Activated CD8-positive, alpha-beta T cell treated with anti-CD3 and anti-CD28 coated beads for 36 hours (primary cell): Measurements from ENCODE around the gene ATRX. TPM values are rescaled to one million over a fixed set of nuclear protein-coding genes. Genes with fewer than 3 reads are reported as not detected.
"Not testable (repeated sequence)": the region's sequence is repeated elsewhere in the genome, so short reads cannot be mapped to it uniquely, and the experiment has no call there.

Source experiments
- ATAC-seq: fragments of 200-7000 bp; cut with Tn5 transposase; one replicate; pipeline ENCODE4 v1.10.0; 2021; ENCODE audit warnings: mild to moderate bottlenecking, moderate library complexity
- CTCF ChIA-PET: fragments of 350-600 bp; sonication (Branson Sonifier 250); formaldehyde crosslinking; loops from one replicate; lab custom pipeline; 2021; ENCODE audit warnings: antibody characterized with exemption; lab: Charles Lee
- POLR2A ChIA-PET: fragments of 350-600 bp; sonication (Branson Sonifier 250); formaldehyde crosslinking; loops from one replicate; lab custom pipeline; 2021; ENCODE audit warnings: antibody characterized with exemption; lab: Charles Lee
- DNase-seq: peaks from one replicate; pipeline ENCODE4 v3.0.0-alpha.2; 2020
- H3K27ac Mint-ChIP-seq: one replicate; pipeline ENCODE4 v1.8.0; 2021; ENCODE audit warnings: mild to moderate bottlenecking, mixed read lengths
- H3K27me3 Mint-ChIP-seq: one replicate; pipeline ENCODE4 v1.8.0; 2021; ENCODE audit warnings: mixed read lengths
- H3K36me3 Mint-ChIP-seq: one replicate; pipeline ENCODE4 v1.8.0; 2021; ENCODE audit warnings: low read depth, mixed read lengths
- H3K4me1 Mint-ChIP-seq: one replicate; pipeline ENCODE4 v1.8.0; 2021; ENCODE audit warnings: low read depth, mixed read lengths
- H3K4me3 Mint-ChIP-seq: one replicate; pipeline ENCODE4 v1.8.0; 2021; ENCODE audit warnings: mild to moderate bottlenecking, moderate library complexity, mixed read lengths
- H3K9me3 Mint-ChIP-seq: one replicate; pipeline ENCODE4 v1.8.0; 2021; ENCODE audit warnings: mixed read lengths
- intact Hi-C: fragments of 100-400 bp; cut with micrococcal nuclease; formaldehyde crosslinking; loops from one replicate; pipeline ENCODE4 v1.10.0; 2022
- total RNA-seq, 2 experiments: library from RNA; stranded (reverse); gene quantifications; one replicate each; pipeline ENCODE4 v1.2.3, GENCODE V29; 2021
- TF ChIP-seq, protein P1 (sequence below): fragments of 200-600 bp; IDR thresholded peaks from one replicate; pipeline ENCODE4 v1.8.0; 2022; ENCODE audit warnings: antibody characterized with exemption, mild to moderate bottlenecking

The ATRX gene
- total RNA-seq, 2 experiments from 2014 or later: 51.6 to 60.9 TPM

DNA sequence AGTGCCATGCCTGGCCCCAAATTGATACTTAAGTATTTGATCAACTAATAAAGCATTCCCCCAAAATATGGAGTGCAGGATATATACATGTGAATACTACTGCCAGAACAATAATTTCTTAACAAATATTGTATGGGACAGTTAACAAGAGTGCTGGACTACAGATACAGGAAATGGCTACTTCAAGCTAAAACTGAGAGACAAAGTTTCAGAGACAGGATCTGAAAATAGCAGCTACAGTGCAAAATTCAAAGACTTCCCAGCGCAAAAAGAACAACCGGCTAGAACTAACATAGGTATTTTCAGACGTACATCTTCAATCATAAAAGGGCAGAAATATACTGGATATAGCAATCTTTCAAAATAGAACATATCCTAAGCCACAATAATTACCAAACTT, 6.3 kb downstream of the ATRX start:
- Mint-ChIP-seq H3K27me3 (no peaks in the 10 kb centered on the region), H3K9me3 (no peaks in the 10 kb centered on the region), H3K27ac (peak overlapping the region; percentile 19), H3K4me1 (peaks cover 38% of the 10 kb centered on the region), H3K4me3 (no peak overlapping the region), H3K36me3 (peaks cover 15% of the 10 kb centered on the region)
- TF ChIP-seq, protein P1, sequence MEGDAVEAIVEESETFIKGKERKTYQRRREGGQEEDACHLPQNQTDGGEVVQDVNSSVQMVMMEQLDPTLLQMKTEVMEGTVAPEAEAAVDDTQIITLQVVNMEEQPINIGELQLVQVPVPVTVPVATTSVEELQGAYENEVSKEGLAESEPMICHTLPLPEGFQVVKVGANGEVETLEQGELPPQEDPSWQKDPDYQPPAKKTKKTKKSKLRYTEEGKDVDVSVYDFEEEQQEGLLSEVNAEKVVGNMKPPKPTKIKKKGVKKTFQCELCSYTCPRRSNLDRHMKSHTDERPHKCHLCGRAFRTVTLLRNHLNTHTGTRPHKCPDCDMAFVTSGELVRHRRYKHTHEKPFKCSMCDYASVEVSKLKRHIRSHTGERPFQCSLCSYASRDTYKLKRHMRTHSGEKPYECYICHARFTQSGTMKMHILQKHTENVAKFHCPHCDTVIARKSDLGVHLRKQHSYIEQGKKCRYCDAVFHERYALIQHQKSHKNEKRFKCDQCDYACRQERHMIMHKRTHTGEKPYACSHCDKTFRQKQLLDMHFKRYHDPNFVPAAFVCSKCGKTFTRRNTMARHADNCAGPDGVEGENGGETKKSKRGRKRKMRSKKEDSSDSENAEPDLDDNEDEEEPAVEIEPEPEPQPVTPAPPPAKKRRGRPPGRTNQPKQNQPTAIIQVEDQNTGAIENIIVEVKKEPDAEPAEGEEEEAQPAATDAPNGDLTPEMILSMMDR: no peak
- POLR2A ChIA-PET: no interaction called here
- no peak for ATAC-seq
- DNase-seq: no peak
- intact Hi-C loops: loop anchor here (10.0 kb wide), 2 partner anchors 65 to 115 kb away; partner anchors contain the start of genes COX7B and MAGT1
- CTCF ChIA-PET: no interaction called here

DNA sequence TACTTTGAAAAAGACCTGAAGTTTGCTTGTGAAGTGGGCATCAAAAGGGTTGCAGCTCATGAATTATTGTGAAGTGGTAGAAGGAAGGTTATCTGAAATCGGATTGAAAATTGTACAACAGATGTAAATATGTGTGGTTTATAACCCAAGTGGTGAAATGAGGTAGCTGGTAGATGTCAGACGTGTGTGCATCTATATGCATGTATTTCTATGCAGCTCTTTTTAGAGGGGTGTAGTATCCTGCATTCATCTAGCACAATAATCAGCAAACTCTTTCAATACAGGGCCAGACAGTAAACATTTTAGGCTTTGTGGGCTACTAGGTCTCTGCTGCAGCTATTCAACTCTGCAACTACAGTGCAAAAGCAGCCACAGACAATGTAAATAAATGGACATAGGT, 9.4 kb downstream of the ATRX start:
- no peaks in the 10 kb centered on the region for H3K9me3 Mint-ChIP-seq
- intact Hi-C loops: no loop called here

DNA sequence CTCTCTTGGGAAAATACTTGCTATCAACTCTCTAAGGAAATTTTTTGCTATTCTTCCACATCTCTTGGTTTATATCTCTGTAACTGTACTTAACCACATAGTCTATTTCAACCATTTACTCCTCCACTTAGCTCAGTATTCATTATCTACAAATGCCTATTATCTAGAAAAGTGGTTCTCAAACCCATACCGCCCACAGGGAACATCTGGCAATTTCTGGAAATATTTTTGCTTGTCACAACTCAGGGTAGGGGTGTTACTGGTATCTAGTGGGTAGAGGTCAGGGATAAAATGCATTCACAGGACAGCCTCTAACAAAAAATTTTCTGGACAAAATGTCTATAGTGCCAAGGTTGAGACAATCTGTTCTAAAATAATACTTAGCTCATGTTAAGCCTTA, 14.4 kb downstream of the ATRX start:
- H3K27me3 Mint-ChIP-seq: no peaks in the 10 kb centered on the region
- intact Hi-C loops: no loop called here
- peaks cover 25% of the 10 kb centered on the region for H3K4me1 Mint-ChIP-seq
- no peaks in the 10 kb centered on the region for H3K9me3 Mint-ChIP-seq
- POLR2A ChIA-PET: no interaction called here
- no peak for DNase-seq
- H3K36me3 Mint-ChIP-seq: peaks cover 6% of the 10 kb centered on the region
- CTCF ChIA-PET: no interaction called here
- TF ChIP-seq, protein P1: no peak
- no peak overlapping the region for H3K4me3 Mint-ChIP-seq
- ATAC-seq: no peak
- H3K27ac Mint-ChIP-seq: no peak overlapping the region

More for the DNA sequence above, 9.4 kb downstream of the ATRX start:
- DNase-seq (no peak), ATAC-seq (no peak)
- no peaks in the 10 kb centered on the region for H3K27me3 Mint-ChIP-seq
- H3K4me1 Mint-ChIP-seq: peaks cover 32% of the 10 kb centered on the region
- POLR2A ChIA-PET: no interaction called here
- TF ChIP-seq, protein P1: no peak
- CTCF ChIA-PET: no interaction called here
- peaks cover 11% of the 10 kb centered on the region for H3K36me3 Mint-ChIP-seq
- no peak overlapping the region for H3K27ac Mint-ChIP-seq
- H3K4me3 Mint-ChIP-seq: no peak overlapping the region

DNA sequence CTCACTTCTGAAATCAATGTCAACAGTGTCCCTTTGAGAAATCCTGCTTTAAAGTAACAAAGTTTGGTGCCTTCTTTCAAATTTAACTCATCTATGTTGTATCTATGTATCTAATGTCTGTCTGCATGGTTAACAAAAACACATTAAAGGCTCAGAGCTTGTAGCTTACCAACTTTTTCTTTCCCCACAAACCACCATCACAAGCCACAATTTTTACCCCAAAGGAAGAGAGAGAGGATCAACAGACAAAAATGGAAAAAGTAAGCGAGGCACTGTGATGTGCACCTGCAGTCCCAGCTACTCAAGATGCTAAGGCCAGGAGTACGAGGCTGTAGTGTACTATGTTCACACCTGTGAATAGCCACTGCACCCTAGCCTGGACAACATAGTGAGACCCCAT, 17.2 kb downstream of the ATRX start:
- Mint-ChIP-seq H3K9me3 (no peaks in the 10 kb centered on the region), H3K27me3 (no peaks in the 10 kb centered on the region), H3K27ac (peak overlapping the region; percentile 41), H3K4me3 (no peak overlapping the region), H3K4me1 (peaks cover 26% of the 10 kb centered on the region), H3K36me3 (peaks cover 10% of the 10 kb centered on the region)
- TF ChIP-seq, protein P1: no peak
- DNase-seq (no peak), ATAC-seq (no peak)
- POLR2A ChIA-PET: no interaction called here
- CTCF ChIA-PET: no interaction called here
- intact Hi-C loops: no loop called here

DNA sequence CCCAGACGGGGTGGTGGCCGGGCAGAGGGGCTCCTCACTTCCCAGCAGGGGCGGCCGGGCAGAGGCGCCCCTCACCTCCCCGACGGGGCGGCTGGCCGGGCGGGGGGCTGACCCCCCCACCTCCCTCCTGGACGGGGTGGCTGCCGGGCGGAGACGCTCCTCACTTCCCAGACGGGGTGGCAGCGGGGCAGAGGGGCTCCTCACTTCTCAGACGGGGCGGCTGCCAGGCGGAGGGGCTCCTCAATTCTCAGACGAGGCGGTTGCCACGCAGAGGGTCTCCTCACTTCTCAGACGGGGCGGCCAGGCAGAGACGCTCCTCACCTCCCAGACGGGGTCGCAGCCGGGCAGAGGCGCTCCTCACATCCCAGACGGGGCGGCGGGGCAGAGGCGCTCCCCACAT, 19.8 kb downstream of the ATRX start:
- H3K4me1 Mint-ChIP-seq: peaks cover 25% of the 10 kb centered on the region
- H3K4me3 Mint-ChIP-seq, H3K36me3 Mint-ChIP-seq, intact Hi-C loops, ATAC-seq, H3K27ac Mint-ChIP-seq, POLR2A ChIA-PET, H3K27me3 Mint-ChIP-seq, DNase-seq, CTCF ChIA-PET, H3K9me3 Mint-ChIP-seq: not testable (repeated sequence)

DNA sequence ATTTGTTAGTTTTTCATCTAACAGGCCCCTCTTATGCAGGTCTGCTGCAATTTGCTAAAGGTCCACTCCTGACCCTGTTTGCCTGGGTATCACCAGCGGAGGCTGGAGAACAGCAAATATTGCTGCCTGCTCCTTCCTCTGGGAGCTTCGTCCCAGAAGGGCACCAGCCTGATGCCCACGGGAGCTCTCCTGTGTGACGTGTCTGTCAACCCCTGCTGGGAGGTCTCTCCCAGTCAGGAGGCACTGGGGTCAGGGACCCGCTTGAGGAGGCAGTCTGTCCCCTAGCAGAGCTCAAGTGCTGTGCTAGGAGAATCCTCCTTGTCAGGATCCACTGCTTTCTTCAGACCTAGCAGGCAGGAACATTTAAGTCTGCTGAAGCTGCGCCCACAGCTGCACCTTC, 30.5 kb downstream of the ATRX start:
- H3K9me3 Mint-ChIP-seq: no peaks in the 10 kb centered on the region
- no peak overlapping the region for H3K27ac Mint-ChIP-seq
- ATAC-seq (no peak), DNase-seq (no peak)
- TF ChIP-seq, protein P1: no peak
- H3K36me3 Mint-ChIP-seq: peaks cover 9% of the 10 kb centered on the region
- intact Hi-C loops: no loop called here
- CTCF ChIA-PET: no interaction called here
- no peaks in the 10 kb centered on the region for H3K27me3 Mint-ChIP-seq
- peaks cover 4% of the 10 kb centered on the region for H3K4me1 Mint-ChIP-seq
- no peak overlapping the region for H3K4me3 Mint-ChIP-seq
- POLR2A ChIA-PET: no interaction called here

DNA sequence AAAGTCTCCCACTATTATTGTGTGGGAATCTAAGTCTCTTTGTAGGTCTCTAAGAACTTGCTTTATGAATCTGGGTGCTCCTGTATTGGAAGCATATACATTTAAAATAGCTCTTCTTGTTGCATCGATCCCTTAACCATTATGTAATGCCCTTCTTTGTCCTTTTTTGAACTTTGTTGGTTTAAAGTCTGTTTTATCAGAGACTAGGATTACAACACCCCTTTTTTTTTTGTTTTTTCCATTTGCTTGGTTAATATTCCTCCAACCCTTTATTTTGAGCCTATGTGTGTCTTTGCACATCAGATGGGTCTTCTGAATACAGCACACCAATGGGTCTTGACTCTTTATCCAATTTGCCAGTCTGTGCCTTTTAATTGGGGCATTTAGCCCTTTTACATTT, 32.1 kb downstream of the ATRX start:
- POLR2A ChIA-PET, H3K4me3 Mint-ChIP-seq, ATAC-seq, H3K27ac Mint-ChIP-seq, intact Hi-C loops, H3K27me3 Mint-ChIP-seq, DNase-seq, H3K9me3 Mint-ChIP-seq, H3K4me1 Mint-ChIP-seq, CTCF ChIA-PET: not testable (repeated sequence)
- H3K36me3 Mint-ChIP-seq: peaks cover 11% of the 10 kb centered on the region
